GM10266 (cell line): Measurements from ENCODE around the gene NKPD1.

Experiments used
- DNase-seq: peaks from one replicate; pipeline ENCODE4 v3.0.0; 2012; ENCODE audit errors: extremely low spot score
- CTCF ChIP-seq: IDR thresholded peaks from 2 replicates; pipeline ENCODE4 v1.5.1; 2012; ENCODE audit warnings: mild to moderate bottlenecking, low read depth; ENCODE audit not compliant: control insufficient read depth, insufficient read depth; ENCODE audit errors: missing control alignments

NKPD1 gene

GRCh38 chr19:45136507-45137178, 24.1 kb downstream of the NKPD1 start:
- no peak for TF ChIP-seq CTCF
- peak; percentile 70 for DNase-seq

GRCh38 chr19:45135176-45135885, 25.5 kb downstream of the NKPD1 start:
- no peak for TF ChIP-seq CTCF
- DNase-seq = no peak

- DNase-seq = no peak
- TF ChIP-seq CTCF = no peak
Measured at GRCh38 chr19:45133661-45134060, 27.1 kb downstream of the NKPD1 start.

- DNase-seq = no peak
- peak; percentile 53 for TF ChIP-seq CTCF
Measured at GRCh38 chr19:45130888-45131615, 29.7 kb downstream of the NKPD1 start.

- DNase-seq = no peak
- no peak for TF ChIP-seq CTCF
Measured at GRCh38 chr19:45130236-45130635, 30.5 kb downstream of the NKPD1 start.

GRCh38 chr19:45128806-45129205, 32.0 kb downstream of the NKPD1 start:
- TF ChIP-seq CTCF = no peak
- DNase-seq = no peak
